Kidney (tissue), 14 donors: ENCODE data around the gene GARIN5A. TPM values are rescaled to one million over a fixed set of nuclear protein-coding genes. Genes with fewer than 3 reads are reported as not detected.

ENCODE experiments used
- DNase-seq, 5 donors: peaks; one replicate each; pipeline ENCODE4 v3.0.0-alpha.2; 2013 to 2020
- FAIRE-seq: peaks from 2 replicates; lab custom pipeline; 2012; peaks lifted over from hg19 to GRCh38; lab: Jason Lieb, UNC
- H3K27ac ChIP-seq, 2 donors: one replicate each; pipeline ENCODE4 v1.7.0; 2013; ENCODE audit warnings: low read depth in 2 of 2, low read length in 2 of 2, inconsistent platforms in 1 of 2
- H3K27me3 ChIP-seq: one replicate; pipeline ENCODE4 v1.7.1; 2013; ENCODE audit warnings: low read length, inconsistent platforms; ENCODE audit not compliant: control insufficient read depth, insufficient read depth
- H3K36me3 ChIP-seq, 3 donors: one replicate each; pipeline versions ENCODE4 v1.7.0 to v1.7.1; 2013; ENCODE audit warnings: low read length in 3 of 3, control low read depth in 1 of 3, inconsistent platforms in 1 of 3; ENCODE audit not compliant: insufficient read depth in 3 of 3, control insufficient read depth in 2 of 3
- H3K4me1 ChIP-seq, 3 donors: one replicate each; pipeline versions ENCODE4 v1.7.0 to v1.7.1; 2013; ENCODE audit warnings: low read length in 3 of 3, inconsistent platforms in 1 of 3, low read depth in 1 of 3; ENCODE audit not compliant: control insufficient read depth in 2 of 3, insufficient read depth in 2 of 3
- H3K4me3 ChIP-seq, 3 donors: one replicate each; pipeline versions ENCODE4 v1.7.0 to v1.8.1; 2013; ENCODE audit warnings: low read length in 3 of 3, control low read depth in 1 of 3, inconsistent platforms in 1 of 3
- H3K9ac ChIP-seq, 3 donors: one replicate each; pipeline versions ENCODE4 v1.7.0 to v1.7.1; 2013; ENCODE audit warnings: low read length in 3 of 3, control low read depth in 1 of 3, inconsistent platforms in 1 of 3
- H3K9me3 ChIP-seq, 3 donors: one replicate each; pipeline versions ENCODE4 v1.7.0 to v1.7.1; 2013; ENCODE audit warnings: low read length in 3 of 3, control low read depth in 1 of 3, inconsistent platforms in 1 of 3; ENCODE audit not compliant: control insufficient read depth in 2 of 3, insufficient read depth in 1 of 3
- intact Hi-C: fragments of 100-400 bp; cut with DNase I; formaldehyde crosslinking; loops from one replicate; pipeline ENCODE4 v1.11.1; 2022
- polyA plus RNA-seq: library from polyadenylated mRNA; stranded (reverse); fragments of 350-450 nt; fragmentation: Illumina TruSeq; extraction: RNeasy Lipid Tissue Mini Kit (QIAGEN cat#74804); gene quantifications from one replicate; pipeline ENCODE4 v1.2.3, GENCODE V29; 2014; ENCODE audit warnings: low read depth, low replicate concordance; ENCODE audit not compliant: insufficient read depth
- total RNA-seq: library from RNA; stranded (reverse); fragmentation: NEBNext Ultra II Directional; extraction: Animal tissue kit (Norgen Biotek cat#: 25700); gene quantifications from one replicate; pipeline ENCODE4 v1.2.1, GENCODE V29; 2021
- TF ChIP-seq, protein P1 (sequence below): IDR thresholded peaks from 3 replicates; pipeline ENCODE4 v1.5.1; 2012; ENCODE audit warnings: mild to moderate bottlenecking, moderate library complexity, borderline replicate concordance; ENCODE audit not compliant: insufficient read depth; ENCODE audit errors: extremely low read depth
- donor health status: control.
- donor health status: control.
- donor health status: control.
- donor health status: control.
- donor health status: control.
- donor health status: DM: yes; HTN: yes; CAD: no.
- donor health status: Normal renal cell carcinoma (clear cell type).

The GARIN5A gene
- total and polyA plus RNA-seq, 2 donors from 2014 or later = 2.0 to 9.0 TPM

- TF ChIP-seq, protein P1, sequence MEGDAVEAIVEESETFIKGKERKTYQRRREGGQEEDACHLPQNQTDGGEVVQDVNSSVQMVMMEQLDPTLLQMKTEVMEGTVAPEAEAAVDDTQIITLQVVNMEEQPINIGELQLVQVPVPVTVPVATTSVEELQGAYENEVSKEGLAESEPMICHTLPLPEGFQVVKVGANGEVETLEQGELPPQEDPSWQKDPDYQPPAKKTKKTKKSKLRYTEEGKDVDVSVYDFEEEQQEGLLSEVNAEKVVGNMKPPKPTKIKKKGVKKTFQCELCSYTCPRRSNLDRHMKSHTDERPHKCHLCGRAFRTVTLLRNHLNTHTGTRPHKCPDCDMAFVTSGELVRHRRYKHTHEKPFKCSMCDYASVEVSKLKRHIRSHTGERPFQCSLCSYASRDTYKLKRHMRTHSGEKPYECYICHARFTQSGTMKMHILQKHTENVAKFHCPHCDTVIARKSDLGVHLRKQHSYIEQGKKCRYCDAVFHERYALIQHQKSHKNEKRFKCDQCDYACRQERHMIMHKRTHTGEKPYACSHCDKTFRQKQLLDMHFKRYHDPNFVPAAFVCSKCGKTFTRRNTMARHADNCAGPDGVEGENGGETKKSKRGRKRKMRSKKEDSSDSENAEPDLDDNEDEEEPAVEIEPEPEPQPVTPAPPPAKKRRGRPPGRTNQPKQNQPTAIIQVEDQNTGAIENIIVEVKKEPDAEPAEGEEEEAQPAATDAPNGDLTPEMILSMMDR = no peak
- no peak overlapping the region for H3K4me3 ChIP-seq
- H3K9ac ChIP-seq = no peak overlapping the region
- no peaks in the 10 kb centered on the region for H3K4me1 ChIP-seq
- H3K27me3 ChIP-seq = no peaks in the 10 kb centered on the region
- intact Hi-C loops = no loop called here
- H3K27ac ChIP-seq = no peak overlapping the region
- no peaks in the 10 kb centered on the region for H3K9me3 ChIP-seq
- no peaks in the 10 kb centered on the region for H3K36me3 ChIP-seq
- FAIRE-seq = no peak
- no peak for DNase-seq
Measured at GRCh38 chr19:50437862-50438449, 38.7 kb downstream of the GARIN5A start.

DNA sequence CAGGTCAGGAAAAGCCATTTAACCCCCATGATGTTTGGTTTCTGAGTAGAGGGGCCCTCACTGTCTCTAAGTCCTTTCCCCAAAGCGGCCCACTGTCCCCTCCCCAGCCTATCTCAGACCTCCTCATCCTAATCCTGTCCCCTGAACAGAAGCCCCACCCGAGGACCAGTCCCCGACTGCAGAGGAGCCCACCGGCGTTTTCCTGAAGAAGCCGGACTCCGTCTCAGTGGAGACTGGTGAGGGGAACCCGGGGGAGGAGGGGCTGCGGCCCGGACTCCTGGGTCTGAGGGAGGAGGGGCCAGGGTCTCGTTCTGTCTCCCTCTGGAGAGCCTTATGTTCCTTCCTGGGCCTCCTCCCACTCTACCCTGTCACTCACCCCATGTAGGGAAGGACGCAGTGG, 41.0 kb downstream of the GARIN5A start:
- Histone ChIP-seq H3K27me3 (no peaks in the 10 kb centered on the region), H3K27ac (no peak overlapping the region), H3K4me1 (peaks cover 0 to 7% (median 3%) of the 10 kb centered on the region in 3 donors), H3K9ac (no peak overlapping the region), H3K4me3 (no peak overlapping the region), H3K36me3 (no peaks in the 10 kb centered on the region), H3K9me3 (no peaks in the 10 kb centered on the region)
- intact Hi-C loops = no loop called here
- TF ChIP-seq, protein P1 = no peak
- FAIRE-seq (no peak), DNase-seq (no peak)

- no peak for FAIRE-seq
Measured at GRCh38 chr19:50435221-50435620, 41.4 kb downstream of the GARIN5A start.

More at GRCh38 chr19:50435221-50435620, 41.4 kb downstream of the GARIN5A start:
- Histone ChIP-seq H3K36me3 (no peaks in the 10 kb centered on the region), H3K27ac (no peak overlapping the region), H3K9ac (no peak overlapping the region), H3K9me3 (no peaks in the 10 kb centered on the region), H3K4me3 (no peak overlapping the region), H3K27me3 (no peaks in the 10 kb centered on the region), H3K4me1 (peaks cover 0 to 7% (median 3%) of the 10 kb centered on the region in 3 donors)
- intact Hi-C loops = no loop called here
- no peak for DNase-seq
- TF ChIP-seq, protein P1 = no peak
